DMS53 (cell line): Measurements from ENCODE around the gene BICD2.
"Not testable (repeated sequence)": the region's sequence is repeated elsewhere in the genome, so short reads cannot be mapped to it uniquely, and the experiment has no call there.

Experiments
- DNase-seq: peaks from one replicate; lab custom pipeline; 2025; lab: John Stamatoyannopoulos, UW

The BICD2 gene

DNA sequence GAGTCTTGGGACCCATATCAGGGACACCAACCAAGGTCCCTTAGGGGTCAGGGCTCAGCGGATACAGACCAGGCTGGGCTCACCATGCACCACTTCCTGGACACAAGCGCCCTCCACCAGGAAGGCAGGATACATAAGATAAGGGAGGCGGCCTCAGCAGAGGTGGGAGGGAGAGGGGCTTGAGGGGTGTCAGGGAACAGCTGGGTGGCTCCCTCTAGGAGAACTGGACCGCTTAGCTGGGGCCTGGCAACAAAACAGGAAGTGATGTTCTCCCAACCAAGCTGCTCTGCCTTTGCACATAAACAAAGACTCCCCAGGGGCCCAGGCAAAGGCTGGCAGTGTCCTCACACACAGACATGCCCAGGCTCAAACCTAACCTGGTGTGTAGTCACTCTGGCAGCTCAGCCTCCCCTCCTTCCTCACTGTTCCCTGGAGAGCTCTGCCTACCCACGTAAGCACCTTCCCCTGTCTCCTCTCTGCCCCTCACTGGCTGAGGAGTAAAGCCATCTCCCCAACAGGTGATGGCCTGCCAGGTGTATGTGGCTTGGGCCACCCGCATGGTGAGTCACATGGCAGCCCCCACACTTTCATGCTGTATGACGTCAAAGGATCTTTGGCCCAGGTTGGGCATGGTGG is 5.8 kb upstream of the BICD2 start:
- DNase-seq, result peak; percentile 23

DNA sequence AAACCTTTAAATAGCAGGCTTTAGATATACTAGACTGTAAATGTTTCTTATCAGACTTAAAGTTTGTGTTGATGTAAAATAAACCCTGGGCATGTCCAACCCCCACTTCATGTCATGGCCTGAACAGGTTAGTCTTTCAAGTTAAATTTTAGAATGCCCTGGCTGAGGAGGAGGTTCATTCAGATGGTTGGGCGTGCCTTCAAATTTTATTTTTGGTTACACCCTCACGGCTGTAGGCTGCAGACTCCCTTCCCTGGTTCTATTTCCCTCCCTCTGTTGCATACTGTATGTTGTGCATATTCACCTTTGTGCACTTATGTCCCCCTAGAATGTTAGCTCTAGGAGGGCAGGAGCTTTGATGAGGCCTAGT is 5.3 kb upstream of the BICD2 start:
- no peak for DNase-seq

DNA sequence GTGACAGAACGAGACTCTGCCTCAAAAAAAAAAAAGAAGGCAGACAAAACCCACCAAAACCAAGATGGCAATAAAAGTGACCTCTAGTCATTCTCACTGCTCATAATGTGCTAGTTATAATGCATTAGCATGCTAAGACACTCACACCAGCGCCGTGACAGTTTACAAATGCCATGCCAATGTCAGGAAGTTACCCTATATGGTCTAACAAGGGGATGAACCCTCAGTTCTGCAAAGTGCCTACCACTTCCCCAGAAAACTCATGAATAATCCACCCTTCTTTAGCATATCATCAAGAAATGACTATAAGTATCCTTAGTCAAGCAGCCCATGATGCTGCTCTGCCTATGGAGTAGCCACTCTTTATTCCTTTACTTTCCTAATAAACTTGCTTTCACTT is 4.7 kb upstream of the BICD2 start:
- DNase-seq, result no peak

DNA sequence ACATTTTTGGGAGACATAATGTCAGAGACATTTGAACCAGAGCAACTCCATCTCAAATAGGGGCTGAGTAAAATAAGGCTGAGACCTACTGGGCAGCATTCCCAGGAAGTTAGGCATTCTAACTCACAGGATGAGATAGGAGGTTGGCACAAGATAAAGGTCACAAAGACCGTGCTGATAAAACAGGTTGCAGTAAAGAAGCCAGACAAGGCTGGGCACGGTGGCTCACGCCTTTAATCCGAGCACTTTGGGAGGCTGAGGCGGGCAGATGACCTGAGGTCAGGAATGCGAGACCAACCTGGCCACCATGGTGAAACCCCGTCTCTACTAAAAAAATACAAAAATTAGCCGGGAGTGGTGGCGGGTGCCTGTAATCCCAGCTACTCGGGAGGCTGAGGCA is 4.2 kb upstream of the BICD2 start:
- not testable (repeated sequence) for DNase-seq

DNA sequence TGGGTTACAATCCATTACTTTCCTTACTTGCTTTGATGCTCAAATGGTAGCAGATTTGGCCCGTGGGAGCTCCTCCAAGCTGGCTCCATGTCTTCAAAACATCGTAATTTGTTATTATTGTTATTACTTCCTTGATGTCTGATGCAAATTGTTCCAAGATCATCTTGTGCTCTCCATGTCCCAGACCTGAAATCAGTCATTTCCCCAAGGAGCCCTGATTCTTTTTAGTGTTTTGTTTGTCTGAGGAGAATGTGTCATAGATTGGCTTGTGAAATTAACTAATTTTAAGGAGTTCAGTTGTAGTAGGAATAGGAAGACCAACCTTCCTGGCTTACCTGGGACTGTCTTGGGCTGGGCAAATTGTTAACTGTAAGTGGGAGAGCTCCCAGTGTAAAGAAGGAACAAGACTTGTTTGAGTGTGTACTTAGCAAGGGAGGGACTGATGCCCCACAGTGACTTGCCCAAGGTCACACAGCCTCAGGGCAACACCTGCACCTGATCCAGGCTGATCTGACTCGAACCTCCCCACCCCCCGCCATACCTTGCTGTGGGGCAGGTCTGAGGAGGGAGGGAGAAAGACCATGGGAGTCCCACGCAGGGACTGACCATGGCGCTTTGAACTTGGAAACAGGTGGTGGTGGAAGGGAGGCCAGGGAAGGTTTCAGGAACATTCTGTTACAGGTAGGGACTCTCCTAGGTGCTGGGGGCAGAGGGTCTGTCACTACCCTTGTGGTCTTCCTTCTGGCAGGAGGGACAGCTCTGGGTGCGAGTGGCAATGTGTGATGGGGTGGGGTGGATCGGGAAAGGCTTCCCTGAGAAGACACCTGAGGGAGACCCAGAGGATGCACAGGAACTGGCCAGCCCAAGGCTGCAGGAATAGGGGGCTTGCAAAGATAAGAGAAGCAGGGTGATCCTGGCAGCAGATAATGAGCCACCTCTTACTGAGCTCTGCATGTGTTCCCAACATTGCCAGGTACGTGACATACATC is 2.7 kb upstream of the BICD2 start:
- no peak for DNase-seq

DNA sequence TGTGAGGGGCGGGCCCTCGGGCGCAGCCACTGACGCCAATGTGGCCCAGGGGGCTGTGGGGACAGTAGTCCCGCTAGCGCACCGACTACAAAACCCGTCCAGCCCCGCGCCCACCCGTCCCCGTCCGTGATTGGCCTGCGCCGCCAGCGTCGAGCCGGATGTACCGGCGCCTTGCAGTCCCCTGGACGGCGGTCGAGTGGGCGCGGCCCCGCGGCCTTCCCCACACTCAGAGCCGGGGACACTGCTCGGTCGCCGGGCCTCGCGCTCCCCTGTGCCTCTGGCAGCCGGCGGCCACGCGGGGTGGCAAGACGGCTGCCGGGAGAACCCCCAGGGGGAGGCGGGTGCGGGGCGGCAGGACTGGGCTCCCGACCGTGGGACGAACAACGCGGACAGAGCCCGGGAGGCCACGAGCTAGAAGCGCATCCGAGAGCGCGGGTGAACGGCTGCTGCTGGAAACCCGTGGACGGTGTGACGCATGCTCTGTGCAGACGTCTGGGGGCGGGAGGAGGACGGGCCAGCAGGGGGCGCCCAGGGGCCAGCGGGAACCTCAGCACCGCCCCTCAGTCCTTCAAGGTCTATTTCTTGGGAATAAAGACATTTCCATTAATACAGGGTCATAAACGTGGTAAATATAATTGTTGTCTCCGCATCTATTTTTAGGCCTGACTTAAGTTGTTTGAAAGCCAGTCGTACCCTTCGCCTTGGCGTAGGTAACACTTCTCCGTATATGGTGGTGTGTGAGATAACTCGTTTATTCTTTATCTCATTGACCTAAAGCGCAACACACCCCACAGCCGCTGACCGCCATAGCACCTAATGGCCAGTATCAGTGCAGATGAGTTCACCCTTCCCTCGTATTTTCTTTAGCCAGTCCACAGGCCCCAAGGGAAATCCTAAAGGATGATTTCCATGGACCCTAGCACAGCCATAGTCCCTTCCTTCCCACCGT is 629 bp upstream of the BICD2 start:
- DNase-seq, result peak; percentile 97

DNA sequence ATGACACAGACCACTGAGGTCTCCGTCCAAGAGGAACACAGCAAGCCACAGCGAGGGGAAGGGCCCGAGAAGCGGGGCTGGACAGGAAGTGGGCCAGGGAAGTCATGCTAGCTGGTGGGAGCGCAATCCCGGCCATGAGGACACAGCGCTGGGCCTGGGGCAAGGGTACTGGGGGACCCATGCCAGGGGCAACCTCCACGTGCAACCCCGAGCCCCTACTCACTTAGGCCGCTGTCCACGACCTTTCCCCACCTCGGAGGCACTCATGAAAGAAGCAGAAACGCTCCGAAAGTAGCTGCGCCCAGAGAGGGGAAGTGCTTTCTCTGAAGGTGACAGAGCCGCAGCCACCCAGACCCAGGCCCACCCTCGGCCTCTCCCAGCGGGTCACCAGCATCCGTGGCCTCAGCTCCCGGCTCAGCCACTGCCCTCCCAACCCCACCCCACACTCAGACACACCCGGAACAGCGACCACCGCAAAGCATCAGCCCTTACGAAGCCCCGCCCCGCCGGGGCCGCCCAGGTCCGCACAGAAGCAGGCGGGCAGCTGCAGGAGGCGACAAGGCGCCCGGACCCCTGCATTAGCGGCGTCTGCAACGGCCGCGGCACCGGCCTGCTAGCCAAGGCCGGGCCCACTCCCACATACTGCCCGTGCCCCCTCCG is 782 bp downstream of the BICD2 start:
- DNase-seq, result peak; percentile 43

DNA sequence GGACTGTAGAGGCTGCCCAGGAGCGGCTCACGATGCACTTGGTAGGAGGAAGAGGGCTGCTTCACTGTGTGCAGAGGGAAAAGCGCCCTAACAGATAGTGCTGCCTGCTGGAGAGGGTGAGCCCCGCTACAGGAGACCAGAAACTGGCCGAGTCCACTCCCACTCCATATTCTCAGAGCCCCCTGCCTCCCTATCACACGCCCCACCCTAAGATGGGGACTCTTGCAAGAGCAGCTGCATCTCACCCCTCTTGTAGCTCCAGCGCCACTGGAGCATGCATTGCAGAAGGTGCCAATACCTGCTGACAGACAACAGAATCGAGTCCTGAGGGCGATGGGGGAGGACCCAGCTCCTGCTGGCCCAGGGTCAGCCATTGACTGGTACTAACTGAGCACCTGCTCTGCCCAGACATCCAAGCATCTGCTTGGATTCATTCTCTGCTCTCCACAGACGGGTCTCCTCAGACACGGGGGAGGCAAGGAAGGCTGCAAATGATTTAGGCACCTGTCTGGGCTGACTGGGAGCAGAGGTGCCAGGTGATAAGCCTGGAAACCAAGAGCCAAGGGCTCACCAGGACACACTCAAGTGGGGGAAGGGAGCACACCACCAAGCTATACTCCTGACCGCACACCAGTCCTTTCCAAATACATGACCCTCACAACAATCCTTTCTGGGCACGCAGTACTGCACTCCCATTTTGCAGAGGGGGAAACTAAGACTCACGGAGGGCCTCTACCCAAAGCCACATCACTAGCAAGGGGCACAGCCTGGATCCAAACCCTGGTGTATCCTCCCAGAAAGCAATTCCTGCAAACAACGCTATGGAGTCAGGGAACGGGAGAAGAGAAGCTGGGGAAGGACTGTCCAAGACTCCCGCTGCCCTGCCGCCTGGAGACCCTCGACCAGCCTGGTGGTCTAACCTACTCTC is 1.6 kb downstream of the BICD2 start:
- DNase-seq, result no peak

DNA sequence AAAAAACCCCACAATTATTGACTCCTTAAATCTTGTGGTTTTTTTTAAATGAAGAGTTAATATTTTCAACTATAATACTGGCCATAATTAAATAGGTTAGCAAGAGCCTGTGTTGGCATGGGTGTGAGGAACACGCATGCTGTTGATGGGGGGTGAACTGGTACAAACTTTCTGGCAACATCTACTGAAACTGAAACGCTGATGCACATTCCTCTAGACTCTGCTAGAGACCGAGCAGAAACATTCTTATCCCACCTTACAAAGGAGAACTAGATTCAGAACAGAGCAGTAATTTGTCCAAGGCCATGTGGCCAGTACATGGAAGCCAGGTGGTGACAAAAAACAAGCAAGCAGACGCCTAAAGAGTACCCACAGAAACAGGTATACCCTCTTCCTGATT is 2.4 kb downstream of the BICD2 start:
- DNase-seq, result no peak

DNA sequence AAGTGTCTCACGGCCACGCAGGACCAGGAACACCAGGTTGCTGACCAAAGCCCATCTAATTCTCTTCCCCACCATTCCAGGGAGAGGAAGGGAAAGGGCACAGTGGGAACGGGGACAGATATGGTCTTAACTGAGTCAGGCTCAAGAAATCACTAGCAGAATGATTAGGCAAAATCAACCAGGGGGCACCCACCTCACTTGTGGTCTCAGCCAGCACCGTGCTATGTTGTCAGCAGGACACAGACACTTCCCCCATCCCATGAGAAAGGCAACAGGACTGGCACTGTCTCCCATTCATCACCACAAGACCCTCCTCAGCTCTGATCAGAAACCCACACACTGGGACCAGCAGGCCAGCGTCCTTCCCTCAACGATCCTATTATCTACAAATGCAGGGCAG is 2.9 kb downstream of the BICD2 start:
- DNase-seq, result no peak

DNA sequence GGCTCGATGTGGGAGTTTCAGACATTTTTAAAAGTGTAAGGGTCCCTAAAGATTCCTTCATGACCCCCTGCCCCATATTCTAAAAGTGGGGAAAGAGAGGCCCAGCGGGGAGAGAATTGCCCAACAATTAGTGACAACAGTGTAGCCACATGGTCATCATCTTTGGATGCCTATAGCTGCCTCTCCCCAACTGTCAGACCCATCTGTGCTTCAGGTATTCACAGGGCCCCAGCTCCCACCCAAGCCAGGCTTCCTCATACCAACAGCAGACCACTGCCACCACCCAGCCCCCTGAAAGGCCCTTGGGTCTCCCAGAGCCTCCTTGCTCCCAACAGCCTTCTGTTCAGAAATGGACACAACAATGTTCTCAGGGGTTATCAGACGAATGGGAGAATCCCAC is 4.1 kb downstream of the BICD2 start:
- DNase-seq, result no peak

DNA sequence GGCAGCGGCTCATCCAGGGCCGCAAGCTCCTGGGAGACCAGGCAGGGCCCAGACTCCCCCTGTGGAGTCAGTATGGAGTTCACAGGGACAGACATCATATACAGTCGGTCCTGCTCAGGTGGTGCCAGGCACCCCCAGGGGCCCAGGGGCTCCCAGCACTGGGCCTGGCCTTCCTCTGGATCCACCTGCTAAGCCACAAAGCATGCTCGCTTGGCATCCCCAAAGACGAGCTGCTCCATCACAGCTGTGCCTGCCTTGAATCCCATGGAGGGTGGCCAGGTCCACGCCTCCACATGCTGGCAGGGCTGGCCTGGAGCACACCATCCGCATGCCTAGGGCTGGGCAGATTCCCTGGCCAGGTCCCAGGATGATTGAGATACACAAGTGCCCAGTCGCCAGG is 4.6 kb downstream of the BICD2 start:
- no peak for DNase-seq

DNA sequence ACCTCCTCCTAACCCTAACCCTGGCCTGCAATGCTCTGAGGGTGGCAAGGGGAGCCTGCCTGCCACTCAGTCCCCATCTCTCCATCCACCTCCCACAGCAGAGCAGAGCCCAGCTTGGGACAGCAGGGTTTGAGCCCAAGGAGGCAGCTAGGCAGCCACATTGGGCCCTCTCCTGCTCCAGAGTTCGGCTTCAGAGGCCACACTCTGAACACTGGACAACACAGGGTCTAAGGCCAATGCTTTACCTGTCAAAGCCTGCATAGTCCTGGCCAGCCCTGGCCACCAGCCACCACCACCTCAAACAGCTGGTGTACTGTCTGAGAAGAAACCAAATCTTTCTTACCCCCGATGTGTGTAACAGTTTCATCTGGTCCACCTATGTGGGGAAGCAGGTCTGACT is 5.2 kb downstream of the BICD2 start:
- no peak for DNase-seq

DNA sequence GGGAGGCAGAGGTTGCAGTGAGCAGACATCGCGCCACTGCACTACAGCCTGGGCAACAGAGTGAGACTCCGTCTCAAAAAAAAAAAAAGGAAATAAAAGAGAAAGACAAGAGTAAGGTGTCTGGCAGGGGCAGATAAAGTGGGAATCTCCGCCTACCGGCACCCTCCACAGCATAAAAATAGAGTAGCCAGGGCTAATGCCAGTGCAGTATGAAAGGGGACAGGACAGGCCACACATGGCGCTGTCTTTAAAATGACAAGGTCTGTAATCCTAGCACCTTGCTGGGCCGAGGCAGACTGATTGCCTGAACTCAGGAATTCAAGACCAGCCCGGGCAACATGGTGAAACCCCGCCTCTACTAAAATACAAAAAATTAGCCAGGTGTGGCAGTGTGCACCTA is 7.8 kb downstream of the BICD2 start:
- no peak for DNase-seq

DNA sequence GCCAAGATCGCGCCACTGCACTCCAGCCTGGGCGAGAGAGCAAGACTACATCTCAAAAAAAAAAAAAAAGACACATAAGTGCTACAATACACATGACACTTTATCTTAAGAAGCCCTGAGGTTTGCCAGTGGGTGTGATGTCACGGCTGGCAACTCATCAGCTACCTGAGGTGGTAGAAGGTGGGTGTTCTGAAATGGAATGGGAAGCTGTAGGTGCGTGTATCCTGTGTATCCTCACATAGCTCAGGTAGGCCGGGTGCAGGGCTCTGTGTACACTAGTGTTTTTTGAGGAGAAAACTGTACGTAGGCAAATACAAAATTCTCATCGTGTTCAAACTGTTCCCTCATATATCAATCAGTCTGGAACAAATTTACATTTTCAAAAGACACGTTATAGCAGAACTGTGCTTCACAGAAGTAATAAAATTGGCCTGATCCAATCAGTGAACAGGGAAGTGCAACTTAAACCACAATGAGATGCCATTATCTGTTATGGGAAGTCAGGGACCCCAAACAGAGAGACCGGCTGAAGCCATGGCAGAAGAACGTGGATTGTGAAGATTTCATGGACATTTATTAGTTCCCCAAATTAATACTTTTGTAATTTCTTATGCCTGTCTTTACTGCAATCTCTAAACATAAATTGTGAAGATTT is 10.4 kb downstream of the BICD2 start:
- DNase-seq, result no peak

DNA sequence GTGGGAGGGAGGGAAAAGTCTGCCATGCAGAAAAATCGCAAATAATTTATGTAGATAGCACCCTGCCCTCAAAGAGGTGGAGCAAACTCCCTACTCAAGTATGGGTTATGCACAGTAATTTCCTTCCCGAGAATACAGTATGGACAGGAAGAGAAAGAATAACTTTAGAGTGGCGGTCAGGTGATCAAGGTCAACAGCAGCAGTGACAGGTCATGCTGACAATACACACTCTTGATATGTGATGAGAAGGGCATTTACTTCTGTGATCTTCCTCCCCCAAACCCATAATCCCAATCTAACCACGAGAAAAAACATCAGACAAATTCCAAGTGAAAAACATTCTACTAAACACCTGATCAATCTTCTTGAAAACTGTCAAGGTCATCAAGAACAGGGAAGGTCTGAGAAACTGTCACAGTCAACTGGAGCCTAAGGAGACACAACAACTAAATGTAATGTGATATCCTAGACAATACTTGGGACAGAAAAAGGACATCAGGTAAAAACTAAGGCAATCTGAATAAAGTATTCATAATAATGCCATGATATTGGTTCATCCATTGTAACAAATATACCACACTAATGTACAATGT is 11.7 kb downstream of the BICD2 start:
- DNase-seq, result no peak

DNA sequence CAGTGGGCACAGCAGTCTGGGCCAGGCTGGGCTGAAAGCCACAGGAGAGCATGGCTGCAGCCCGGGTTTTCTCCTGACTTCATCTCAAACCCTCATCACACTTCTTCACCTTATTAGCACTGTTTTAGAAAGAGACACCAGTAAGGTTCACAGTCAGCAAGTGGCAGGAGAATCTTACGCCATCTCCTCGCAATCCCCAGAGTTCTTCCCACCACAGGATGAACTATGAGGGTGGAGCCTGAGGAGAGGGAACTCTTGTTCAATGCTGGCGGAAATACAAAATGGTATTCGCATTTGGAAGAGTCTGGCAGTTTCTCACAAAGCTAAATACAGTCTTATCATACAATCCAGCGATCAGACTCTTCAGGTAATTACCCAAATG is 14.7 kb downstream of the BICD2 start:
- DNase-seq, result no peak

DNA sequence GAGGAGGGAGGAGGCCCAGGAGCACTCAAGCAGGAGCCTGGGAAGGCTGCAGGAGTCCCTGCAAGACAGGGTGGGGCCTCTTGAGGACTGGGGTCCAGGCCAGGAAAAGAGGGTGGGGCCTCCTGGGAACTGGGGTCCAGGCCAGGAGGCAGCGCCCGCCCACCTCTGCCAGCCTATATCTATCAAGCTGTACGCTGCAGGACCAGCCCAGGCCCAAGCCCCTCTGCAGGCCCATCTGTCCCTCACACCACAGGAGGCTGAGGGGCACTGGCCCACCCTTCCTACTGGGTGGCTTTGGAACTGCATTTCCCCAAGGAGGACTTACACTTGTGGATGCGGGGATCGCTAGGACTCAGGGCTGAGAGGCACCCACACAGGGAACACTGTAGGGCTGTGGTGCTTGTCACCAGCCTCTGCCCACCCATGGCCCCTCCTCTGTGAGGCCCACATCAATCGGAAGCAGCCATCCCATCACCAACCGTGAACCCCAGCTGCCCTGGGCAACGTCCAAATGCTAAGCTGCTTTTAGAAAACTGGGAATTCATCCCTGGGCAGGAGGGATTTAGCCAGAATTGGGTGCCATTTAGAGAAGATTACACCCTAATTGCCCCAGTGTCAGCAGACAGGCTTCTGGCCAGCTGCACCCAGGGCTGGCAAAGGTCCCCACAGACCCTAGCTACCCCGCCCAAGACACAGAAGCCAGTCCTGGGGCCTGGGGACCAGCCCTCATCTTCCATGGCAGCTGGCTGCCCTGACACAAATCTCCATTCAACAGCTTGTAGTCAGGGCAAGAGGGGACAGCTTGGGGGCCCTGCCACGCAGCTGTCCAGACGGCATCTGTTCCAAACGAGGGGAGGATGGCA is 15.3 kb downstream of the BICD2 start:
- DNase-seq, result no peak

DNA sequence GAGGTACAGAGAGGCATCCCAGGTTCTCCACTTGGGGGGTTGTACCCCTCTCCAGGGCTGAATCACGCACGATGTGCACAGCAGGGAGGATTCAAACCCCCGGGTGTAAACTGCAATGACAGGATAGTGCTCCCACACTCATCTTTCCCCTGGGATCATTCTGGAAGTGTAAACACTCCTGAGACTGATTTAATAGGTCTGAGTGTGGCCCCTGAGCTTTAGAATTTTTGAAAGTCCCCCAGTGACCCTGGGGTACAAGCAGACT is 16.5 kb downstream of the BICD2 start:
- DNase-seq, result no peak
